ENCODE measurements around the gene CNTD1.
"Not testable (repeated sequence)": the region's sequence is repeated elsewhere in the genome, so short reads cannot be mapped to it uniquely, and the experiment has no call there.

CNTD1 gene

GRCh38 chr17:42848093-42848492, 49.4 kb downstream of the CNTD1 start:
- Histone ChIP-seq H3K9ac (no peak overlapping the region), H3K79me2 (ENCODE audit: insufficient read depth, low read depth) (no peaks in the 10 kb centered on the region), H3K4me2 (no peak overlapping the region), H3K4me3 (IDR thresholded peaks at IDR 0.05; ENCODE audit: insufficient read depth, low read depth, low read length) (no peak overlapping the region), H4K20me1 (ENCODE audit: insufficient read depth) (no peaks in the 10 kb centered on the region), H3K27ac (no peak overlapping the region), H3K27me3 (ENCODE audit: insufficient read depth, low read depth) (no peaks in the 10 kb centered on the region), H3K4me1 (ENCODE audit: low read depth, poor library complexity, severe bottlenecking) (peaks cover 81% of the 10 kb centered on the region), H3K36me3 (ENCODE audit: insufficient read depth) (no peaks in the 10 kb centered on the region; the same call in 1 of the 2 replicates), H2AFZ (ENCODE audit: low read depth) (no peak overlapping the region)
- TF ChIP-seq, protein P1, sequence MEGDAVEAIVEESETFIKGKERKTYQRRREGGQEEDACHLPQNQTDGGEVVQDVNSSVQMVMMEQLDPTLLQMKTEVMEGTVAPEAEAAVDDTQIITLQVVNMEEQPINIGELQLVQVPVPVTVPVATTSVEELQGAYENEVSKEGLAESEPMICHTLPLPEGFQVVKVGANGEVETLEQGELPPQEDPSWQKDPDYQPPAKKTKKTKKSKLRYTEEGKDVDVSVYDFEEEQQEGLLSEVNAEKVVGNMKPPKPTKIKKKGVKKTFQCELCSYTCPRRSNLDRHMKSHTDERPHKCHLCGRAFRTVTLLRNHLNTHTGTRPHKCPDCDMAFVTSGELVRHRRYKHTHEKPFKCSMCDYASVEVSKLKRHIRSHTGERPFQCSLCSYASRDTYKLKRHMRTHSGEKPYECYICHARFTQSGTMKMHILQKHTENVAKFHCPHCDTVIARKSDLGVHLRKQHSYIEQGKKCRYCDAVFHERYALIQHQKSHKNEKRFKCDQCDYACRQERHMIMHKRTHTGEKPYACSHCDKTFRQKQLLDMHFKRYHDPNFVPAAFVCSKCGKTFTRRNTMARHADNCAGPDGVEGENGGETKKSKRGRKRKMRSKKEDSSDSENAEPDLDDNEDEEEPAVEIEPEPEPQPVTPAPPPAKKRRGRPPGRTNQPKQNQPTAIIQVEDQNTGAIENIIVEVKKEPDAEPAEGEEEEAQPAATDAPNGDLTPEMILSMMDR (conservative IDR thresholded peaks at IDR 0.05; ENCODE audit: low read depth, low read length), result no peak

DNA sequence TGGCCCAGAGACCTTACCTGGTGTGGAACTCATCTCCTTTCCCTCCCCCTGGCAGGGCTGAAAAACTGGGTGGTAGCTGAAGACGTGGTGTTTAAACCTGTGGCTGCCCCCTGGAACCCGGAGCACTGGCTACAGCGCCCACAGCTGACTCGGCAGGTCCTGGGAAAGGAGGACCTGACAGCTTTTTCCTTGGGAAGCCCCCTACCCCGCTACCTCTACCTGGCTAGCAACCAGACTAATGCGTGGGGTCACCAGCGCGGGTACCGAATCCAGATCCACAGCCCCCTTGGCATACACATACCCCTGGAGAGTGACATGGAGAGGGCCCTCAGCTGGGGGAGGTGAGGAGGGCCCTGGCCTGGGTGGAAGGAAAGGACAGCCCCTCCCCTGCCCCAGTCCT, 50.4 kb downstream of the CNTD1 start:
- H4K20me1 ChIP-seq (ENCODE audit: insufficient read depth), result no peaks in the 10 kb centered on the region
- peaks cover 84% of the 10 kb centered on the region for H3K4me1 ChIP-seq (ENCODE audit: low read depth, poor library complexity, severe bottlenecking)
- TF ChIP-seq, protein P1 (conservative IDR thresholded peaks at IDR 0.05; ENCODE audit: low read depth, low read length), result no peak
- H3K4me2 ChIP-seq, result peak overlapping the region; percentile 64
- H2AFZ ChIP-seq (ENCODE audit: low read depth), result no peak overlapping the region
- no peaks in the 10 kb centered on the region for H3K27me3 ChIP-seq (ENCODE audit: insufficient read depth, low read depth)
- H3K9ac ChIP-seq, result no peak overlapping the region
- no peak overlapping the region for H3K4me3 ChIP-seq (IDR thresholded peaks at IDR 0.05; ENCODE audit: insufficient read depth, low read depth, low read length)
- no peak overlapping the region for H3K27ac ChIP-seq
- no peaks in the 10 kb centered on the region for H3K79me2 ChIP-seq (ENCODE audit: insufficient read depth, low read depth)
- H3K36me3 ChIP-seq (ENCODE audit: insufficient read depth), result no peaks in the 10 kb centered on the region; the same call in 1 of the 2 replicates

GRCh38 chr17:42849451-42850181, 51.0 kb downstream of the CNTD1 start:
- Histone ChIP-seq H3K27ac (no peak overlapping the region), H3K27me3 (ENCODE audit: insufficient read depth, low read depth) (no peaks in the 10 kb centered on the region), H3K36me3 (ENCODE audit: insufficient read depth) (no peaks in the 10 kb centered on the region; the same call in 1 of the 2 replicates), H3K4me1 (ENCODE audit: low read depth, poor library complexity, severe bottlenecking) (peaks cover 87% of the 10 kb centered on the region), H4K20me1 (ENCODE audit: insufficient read depth) (no peaks in the 10 kb centered on the region), H3K9ac (no peak overlapping the region), H3K4me3 (IDR thresholded peaks at IDR 0.05; ENCODE audit: insufficient read depth, low read depth, low read length) (no peak overlapping the region), H3K79me2 (ENCODE audit: insufficient read depth, low read depth) (no peaks in the 10 kb centered on the region), H2AFZ (ENCODE audit: low read depth) (no peak overlapping the region), H3K4me2 (peak overlapping the region; percentile 64)
- TF ChIP-seq, protein P1 (conservative IDR thresholded peaks at IDR 0.05; ENCODE audit: low read depth, low read length), result no peak

DNA sequence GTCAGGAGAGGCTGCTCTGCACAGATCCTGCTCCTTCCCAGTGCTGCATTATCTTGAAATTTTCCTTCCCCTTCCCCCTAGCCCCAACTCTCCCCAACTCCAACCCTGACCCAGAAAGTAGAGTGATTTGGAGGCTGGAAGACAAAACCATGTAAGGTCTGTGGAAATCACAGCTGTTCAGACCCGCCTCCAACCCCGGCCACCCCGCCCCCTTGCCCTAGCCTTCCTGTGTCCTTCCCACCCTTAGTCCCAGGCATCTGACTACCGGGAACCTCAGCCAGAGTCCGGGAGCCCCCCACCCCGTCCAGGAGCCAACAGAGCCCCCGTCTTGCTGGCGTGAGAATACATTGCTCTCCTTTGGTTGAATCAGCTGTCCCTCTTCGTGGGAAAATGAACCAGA, 52.3 kb downstream of the CNTD1 start, which contains the start of gene AOC3:
TSS of gene AOC3 (plus strand) at position 246 of the 400 bp plus-strand sequence. CDS start at position 391, 145 bp downstream.
- no peak within 1 kb of the TSS for H3K9ac ChIP-seq
- H3K4me3 ChIP-seq (IDR thresholded peaks at IDR 0.05; ENCODE audit: insufficient read depth, low read depth, low read length), result no peak within 1 kb of the TSS
- no peaks in the 10 kb centered on the region for H3K27me3 ChIP-seq (ENCODE audit: insufficient read depth, low read depth)
- H2AFZ ChIP-seq (ENCODE audit: low read depth), result no peak within 1 kb of the TSS
- no peaks in the 10 kb centered on the region for H4K20me1 ChIP-seq (ENCODE audit: insufficient read depth)
- peaks cover 74% of the 10 kb centered on the region for H3K4me1 ChIP-seq (ENCODE audit: low read depth, poor library complexity, severe bottlenecking)
- no peak within 1 kb of the TSS; the same call in 1 of the 2 replicates for H3K4me2 ChIP-seq
- H3K79me2 ChIP-seq (ENCODE audit: insufficient read depth, low read depth), result no peaks in the 10 kb centered on the region
- TF ChIP-seq, protein P1 (conservative IDR thresholded peaks at IDR 0.05; ENCODE audit: low read depth, low read length), result no peak
- no peak within 1 kb of the TSS for H3K27ac ChIP-seq
- no peaks in the 10 kb centered on the region for H3K36me3 ChIP-seq (ENCODE audit: insufficient read depth)

DNA sequence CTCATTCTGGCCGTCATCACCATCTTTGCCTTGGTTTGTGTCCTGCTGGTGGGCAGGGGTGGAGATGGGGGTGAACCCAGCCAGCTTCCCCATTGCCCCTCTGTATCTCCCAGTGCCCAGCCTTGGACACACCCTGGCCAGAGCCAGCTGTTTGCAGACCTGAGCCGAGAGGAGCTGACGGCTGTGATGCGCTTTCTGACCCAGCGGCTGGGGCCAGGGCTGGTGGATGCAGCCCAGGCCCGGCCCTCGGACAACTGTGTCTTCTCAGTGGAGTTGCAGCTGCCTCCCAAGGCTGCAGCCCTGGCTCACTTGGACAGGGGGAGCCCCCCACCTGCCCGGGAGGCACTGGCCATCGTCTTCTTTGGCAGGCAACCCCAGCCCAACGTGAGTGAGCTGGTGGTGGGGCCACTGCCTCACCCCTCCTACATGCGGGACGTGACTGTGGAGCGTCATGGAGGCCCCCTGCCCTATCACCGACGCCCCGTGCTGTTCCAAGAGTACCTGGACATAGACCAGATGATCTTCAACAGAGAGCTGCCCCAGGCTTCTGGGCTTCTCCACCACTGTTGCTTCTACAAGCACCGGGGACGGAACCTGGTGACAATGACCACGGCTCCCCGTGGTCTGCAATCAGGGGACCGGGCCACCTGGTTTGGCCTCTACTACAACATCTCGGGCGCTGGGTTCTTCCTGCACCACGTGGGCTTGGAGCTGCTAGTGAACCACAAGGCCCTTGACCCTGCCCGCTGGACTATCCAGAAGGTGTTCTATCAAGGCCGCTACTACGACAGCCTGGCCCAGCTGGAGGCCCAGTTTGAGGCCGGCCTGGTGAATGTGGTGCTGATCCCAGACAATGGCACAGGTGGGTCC, 52.9 kb downstream of the CNTD1 start:
- not testable (repeated sequence) for H4K20me1 ChIP-seq (ENCODE audit: insufficient read depth); H3K4me2 ChIP-seq; H3K79me2 ChIP-seq (ENCODE audit: insufficient read depth, low read depth); H3K4me3 ChIP-seq (IDR thresholded peaks at IDR 0.05; ENCODE audit: insufficient read depth, low read depth, low read length); H3K9ac ChIP-seq; H3K27me3 ChIP-seq (ENCODE audit: insufficient read depth, low read depth); H3K27ac ChIP-seq; H2AFZ ChIP-seq (ENCODE audit: low read depth); H3K36me3 ChIP-seq (ENCODE audit: insufficient read depth)
- H3K4me1 ChIP-seq (ENCODE audit: low read depth, poor library complexity, severe bottlenecking), result peaks cover 67% of the 10 kb centered on the region
